ENCODE measurements around the gene CAPN15. TPM values are rescaled to one million over a fixed set of nuclear protein-coding genes. Genes with fewer than 3 reads are reported as not detected.

CAPN15 gene
- total RNA-seq, 1 donor from 2014 or later, result 50.5 TPM

GRCh38 chr16:526181-527014, 1.1 kb upstream of the CAPN15 start:
- peak; percentile 58 for DNase-seq

GRCh38 chr16:528111-529011, 849 bp downstream of the CAPN15 start:
- DNase-seq, result peak; percentile 62

GRCh38 chr16:529012-529575, 1.6 kb downstream of the CAPN15 start:
- DNase-seq, result no peak

- DNase-seq, result no peak
Observed at GRCh38 chr16:530111-530817, 2.8 kb downstream of the CAPN15 start.

GRCh38 chr16:531494-532125, 4.1 kb downstream of the CAPN15 start:
- no peak for DNase-seq

GRCh38 chr16:533391-534123, 6.0 kb downstream of the CAPN15 start:
- no peak for DNase-seq

- no peak for DNase-seq
Observed at GRCh38 chr16:534135-534534, 6.6 kb downstream of the CAPN15 start.

GRCh38 chr16:534856-535445, 7.4 kb downstream of the CAPN15 start:
- DNase-seq, result no peak

GRCh38 chr16:535446-536405, 8.2 kb downstream of the CAPN15 start:
- no peak for DNase-seq

GRCh38 chr16:536746-537145, 9.2 kb downstream of the CAPN15 start:
- DNase-seq, result no peak

- no peak for DNase-seq
Observed at GRCh38 chr16:537415-538335, 10.2 kb downstream of the CAPN15 start.

- peak; percentile 30 for DNase-seq
Observed at GRCh38 chr16:539901-540530, 12.5 kb downstream of the CAPN15 start.

GRCh38 chr16:540645-541340, 13.3 kb downstream of the CAPN15 start:
- no peak for DNase-seq

- no peak for DNase-seq
Observed at GRCh38 chr16:543301-544164, 16.0 kb downstream of the CAPN15 start.

- DNase-seq, result no peak
Observed at GRCh38 chr16:544517-544916, 17.0 kb downstream of the CAPN15 start.

Measured in dermis blood vessel endothelial cell (primary cell).